ENCODE measurements around the gene SDF2L1.
A peak's percentile ranks its signal among the peaks of the same experiment; 100 is the strongest.
"Not testable (repeated sequence)": the region's sequence is repeated elsewhere in the genome, so short reads cannot be mapped to it uniquely, and the experiment has no call there.

Gene SDF2L1

GRCh38 chr22:21643533-21644357 lies 1.6 kb downstream of the SDF2L1 start:
- no peak for TF ChIP-seq ZFX (IDR thresholded peaks at IDR 0.05)
- TF ChIP-seq CTCF (conservative IDR thresholded peaks at IDR 0.05), result no peak
- peak overlapping the region; percentile 87 for H3K27ac ChIP-seq

GRCh38 chr22:21645513-21645912 lies 3.4 kb downstream of the SDF2L1 start:
- not testable (repeated sequence) for H3K27ac ChIP-seq

GRCh38 chr22:21646608-21647590 lies 4.8 kb downstream of the SDF2L1 start:
- TF ChIP-seq ZFX (IDR thresholded peaks at IDR 0.05) (no peak), CTCF (conservative IDR thresholded peaks at IDR 0.05) (peak; percentile 88)
- H3K27ac ChIP-seq, result no peak overlapping the region

GRCh38 chr22:21650280-21650679 lies 8.2 kb downstream of the SDF2L1 start:
- TF ChIP-seq CTCF (conservative IDR thresholded peaks at IDR 0.05) (no peak), ZFX (IDR thresholded peaks at IDR 0.05) (no peak)
- no peak overlapping the region for H3K27ac ChIP-seq

- peak overlapping the region; percentile 57 for H3K27ac ChIP-seq
- no peak for TF ChIP-seq ZFX (IDR thresholded peaks at IDR 0.05)
- no peak for TF ChIP-seq CTCF (conservative IDR thresholded peaks at IDR 0.05)
These were observed 8.9 kb downstream of the SDF2L1 start for GRCh38 chr22:21650823-21651520.

GRCh38 chr22:21651521-21652009 lies 9.5 kb downstream of the SDF2L1 start:
- TF ChIP-seq ZFX (IDR thresholded peaks at IDR 0.05), result no peak
- TF ChIP-seq CTCF (conservative IDR thresholded peaks at IDR 0.05), result no peak
- H3K27ac ChIP-seq, result peak overlapping the region; percentile 57

- peak overlapping the region; percentile 57 for H3K27ac ChIP-seq
- TF ChIP-seq CTCF (conservative IDR thresholded peaks at IDR 0.05), result no peak
- TF ChIP-seq ZFX (IDR thresholded peaks at IDR 0.05), result no peak
These were observed 10.0 kb downstream of the SDF2L1 start for GRCh38 chr22:21652010-21652546.
